SIG-M5 treated with dmso at 0.1 percent for 504 hours (cell line): ENCODE results near the gene LRWD1.
"Not testable (repeated sequence)": the region's sequence is repeated elsewhere in the genome, so short reads cannot be mapped to it uniquely, and the experiment has no call there.

Source experiments
- DNase-seq: peaks from one replicate; lab custom pipeline; 2025; ENCODE audit not compliant: unreplicated experiment; lab: John Stamatoyannopoulos, UW

LRWD1 gene

GRCh38 chr7:102494026-102494425 is 29.2 kb downstream of the LRWD1 start:
- DNase-seq: not testable (repeated sequence)

- DNase-seq: not testable (repeated sequence)
Observed at GRCh38 chr7:102494473-102495149, 29.8 kb downstream of the LRWD1 start.

- DNase-seq: not testable (repeated sequence)
Observed at GRCh38 chr7:102496861-102497260, 32.1 kb downstream of the LRWD1 start.

GRCh38 chr7:102497308-102497707 is 32.5 kb downstream of the LRWD1 start:
- not testable (repeated sequence) for DNase-seq

GRCh38 chr7:102498321-102498720 is 33.5 kb downstream of the LRWD1 start:
- not testable (repeated sequence) for DNase-seq

- DNase-seq: not testable (repeated sequence)
Observed at GRCh38 chr7:102503141-102503540, 38.4 kb downstream of the LRWD1 start.

- DNase-seq: not testable (repeated sequence)
Observed at GRCh38 chr7:102505298-102506185, 40.8 kb downstream of the LRWD1 start.

GRCh38 chr7:102507410-102508088 is 42.8 kb downstream of the LRWD1 start:
- not testable (repeated sequence) for DNase-seq

GRCh38 chr7:102510575-102510974 is 45.8 kb downstream of the LRWD1 start:
- not testable (repeated sequence) for DNase-seq

- not testable (repeated sequence) for DNase-seq
Observed at GRCh38 chr7:102511860-102512522, 47.2 kb downstream of the LRWD1 start.

GRCh38 chr7:102512642-102513221 is 47.9 kb downstream of the LRWD1 start:
- DNase-seq: not testable (repeated sequence)

GRCh38 chr7:102514881-102515721 is 50.3 kb downstream of the LRWD1 start:
- DNase-seq: not testable (repeated sequence)

GRCh38 chr7:102515889-102516288 is 51.1 kb downstream of the LRWD1 start:
- not testable (repeated sequence) for DNase-seq

GRCh38 chr7:102516951-102517350 is 52.2 kb downstream of the LRWD1 start:
- not testable (repeated sequence) for DNase-seq

GRCh38 chr7:102517550-102518147 is 52.9 kb downstream of the LRWD1 start, which contains the start of gene RASA4B:
RASA4B (minus strand) TSS chr7:102517777; CDS start chr7:102517710, 67 bp downstream.
- not testable (repeated sequence) for DNase-seq

- DNase-seq: not testable (repeated sequence)
Observed at GRCh38 chr7:102520797-102521196, 56.0 kb downstream of the LRWD1 start.
